ENCODE results near the gene KLRC3.
"Not testable (repeated sequence)": the region's sequence is repeated elsewhere in the genome, so short reads cannot be mapped to it uniquely, and the experiment has no call there.

DNA sequence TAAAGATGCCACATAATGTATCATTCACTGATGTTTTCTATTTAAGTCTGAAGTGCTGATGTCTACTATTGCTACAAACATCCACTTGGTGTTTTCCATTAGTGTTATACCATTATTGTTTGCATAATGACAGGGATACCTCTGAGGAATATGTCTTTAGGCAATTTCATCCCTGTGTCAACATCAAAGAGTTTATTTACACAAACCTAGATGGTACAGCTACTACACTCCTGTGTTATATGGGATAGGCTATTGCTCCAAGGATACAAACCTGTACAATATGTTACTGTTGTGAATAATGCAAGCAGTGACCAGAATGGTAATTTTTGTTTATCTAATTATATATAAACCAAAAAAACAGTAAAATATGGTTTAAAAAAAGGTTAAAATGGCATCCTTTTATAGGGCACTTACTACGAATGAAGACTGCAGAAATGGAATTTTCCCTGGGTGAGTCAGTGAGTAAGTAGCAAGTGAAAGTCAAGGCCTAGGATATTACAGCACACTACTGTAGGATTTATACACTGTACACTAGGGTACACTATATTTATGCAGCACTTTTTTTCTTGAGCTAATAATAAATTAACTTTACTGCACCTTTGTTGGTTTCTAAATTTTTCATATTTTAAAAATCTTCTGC, 4.0 kb upstream of the KLRC3 start:
- not testable (repeated sequence) for TF ChIP-seq POLR2A, POLR2AphosphoS5 (IDR thresholded peaks at IDR 0.05)
- TF ChIP-seq, protein P1, sequence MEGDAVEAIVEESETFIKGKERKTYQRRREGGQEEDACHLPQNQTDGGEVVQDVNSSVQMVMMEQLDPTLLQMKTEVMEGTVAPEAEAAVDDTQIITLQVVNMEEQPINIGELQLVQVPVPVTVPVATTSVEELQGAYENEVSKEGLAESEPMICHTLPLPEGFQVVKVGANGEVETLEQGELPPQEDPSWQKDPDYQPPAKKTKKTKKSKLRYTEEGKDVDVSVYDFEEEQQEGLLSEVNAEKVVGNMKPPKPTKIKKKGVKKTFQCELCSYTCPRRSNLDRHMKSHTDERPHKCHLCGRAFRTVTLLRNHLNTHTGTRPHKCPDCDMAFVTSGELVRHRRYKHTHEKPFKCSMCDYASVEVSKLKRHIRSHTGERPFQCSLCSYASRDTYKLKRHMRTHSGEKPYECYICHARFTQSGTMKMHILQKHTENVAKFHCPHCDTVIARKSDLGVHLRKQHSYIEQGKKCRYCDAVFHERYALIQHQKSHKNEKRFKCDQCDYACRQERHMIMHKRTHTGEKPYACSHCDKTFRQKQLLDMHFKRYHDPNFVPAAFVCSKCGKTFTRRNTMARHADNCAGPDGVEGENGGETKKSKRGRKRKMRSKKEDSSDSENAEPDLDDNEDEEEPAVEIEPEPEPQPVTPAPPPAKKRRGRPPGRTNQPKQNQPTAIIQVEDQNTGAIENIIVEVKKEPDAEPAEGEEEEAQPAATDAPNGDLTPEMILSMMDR (IDR thresholded peaks at IDR 0.05 in 8 of 11, conservative IDR thresholded peaks at IDR 0.05 in 3 of 11), result not testable (repeated sequence)

All from spleen (tissue), 7 donors.